Ishikawa (cell line): ENCODE data around the gene TMEM234.

ENCODE experiments used
- EGR1 ChIP-seq: IDR thresholded peaks from 2 replicates; pipeline ENCODE4 v1.6.1; 2012
- EP300 ChIP-seq: IDR thresholded peaks from 2 replicates; pipeline ENCODE4 v1.6.1; 2012; ENCODE audit warnings: borderline replicate concordance
- FOXM1 ChIP-seq: IDR thresholded peaks from 2 replicates; pipeline ENCODE4 v1.6.1; 2012; ENCODE audit warnings: low read depth, borderline replicate concordance
- RAD21 ChIP-seq: IDR thresholded peaks from 2 replicates; pipeline ENCODE4 v1.6.1; 2012; ENCODE audit warnings: low read depth
- REST ChIP-seq: IDR thresholded peaks from 2 replicates; pipeline ENCODE4 v1.6.1; 2012; ENCODE audit warnings: low read depth, mild to moderate bottlenecking
- TAF1 ChIP-seq: IDR thresholded peaks from 2 replicates; pipeline ENCODE4 v1.6.1; 2012; ENCODE audit warnings: low read depth, mild to moderate bottlenecking
- YY1 ChIP-seq: IDR thresholded peaks from 2 replicates; pipeline ENCODE4 v1.6.1; 2012; ENCODE audit warnings: low read depth
- ZBTB7A ChIP-seq: IDR thresholded peaks from 2 replicates; pipeline ENCODE4 v1.6.1; 2012; ENCODE audit warnings: low read depth

- TF ChIP-seq TAF1 (no peak), REST (no peak), EP300 (no peak), YY1 (no peak), RAD21 (no peak), FOXM1 (no peak), ZBTB7A (no peak), EGR1 (no peak)
These were observed 47.6 kb upstream of the TMEM234 start for GRCh38 chr1:32269744-32270143.
